NK-92 treated with Interleukin-12 subunit alpha and Interleukin-12 subunit beta, amount 100 ng/mL, for 24 hours (cell line): ENCODE results near the gene UNC119B.
"Not testable (repeated sequence)": the region's sequence is repeated elsewhere in the genome, so short reads cannot be mapped to it uniquely, and the experiment has no call there.

Experiments used
- DNase-seq: peaks from one replicate; lab custom pipeline; 2025; lab: John Stamatoyannopoulos, UW

UNC119B gene

DNA sequence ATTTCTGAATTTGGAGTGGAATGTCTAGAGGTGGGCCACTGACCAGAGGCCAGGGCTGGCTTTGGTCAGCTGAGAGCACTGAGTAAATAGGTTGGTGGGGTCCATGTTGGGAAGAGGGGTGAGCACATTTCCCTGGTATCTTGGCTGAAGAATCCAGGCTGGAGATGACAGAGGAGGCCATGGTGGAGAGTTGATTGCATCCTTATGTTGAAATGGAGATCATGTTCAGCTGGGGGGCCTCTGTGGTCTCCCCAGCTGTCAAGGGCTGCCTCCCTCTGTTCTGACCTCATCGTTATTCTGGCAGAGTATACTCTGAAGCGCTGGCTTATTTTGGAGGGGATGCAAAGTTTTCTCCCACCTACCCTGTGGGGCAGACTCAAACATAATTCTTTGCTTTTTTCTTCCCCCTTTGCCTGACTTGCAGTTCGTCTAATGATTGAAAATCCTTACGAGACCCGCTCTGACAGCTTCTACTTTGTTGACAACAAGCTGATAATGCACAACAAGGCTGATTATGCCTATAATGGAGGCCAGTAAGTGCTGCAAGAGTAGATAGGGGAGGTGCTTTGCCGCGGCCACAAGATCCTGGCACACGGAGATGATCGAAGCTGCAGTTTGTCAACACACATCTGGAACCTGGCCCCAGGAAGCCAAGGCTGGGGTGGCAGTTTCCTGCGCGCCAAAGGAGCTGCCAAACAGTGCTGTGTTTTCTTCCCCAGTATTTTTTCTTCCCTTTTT, 9.4 kb downstream of the UNC119B start:
- DNase-seq, result no peak

DNA sequence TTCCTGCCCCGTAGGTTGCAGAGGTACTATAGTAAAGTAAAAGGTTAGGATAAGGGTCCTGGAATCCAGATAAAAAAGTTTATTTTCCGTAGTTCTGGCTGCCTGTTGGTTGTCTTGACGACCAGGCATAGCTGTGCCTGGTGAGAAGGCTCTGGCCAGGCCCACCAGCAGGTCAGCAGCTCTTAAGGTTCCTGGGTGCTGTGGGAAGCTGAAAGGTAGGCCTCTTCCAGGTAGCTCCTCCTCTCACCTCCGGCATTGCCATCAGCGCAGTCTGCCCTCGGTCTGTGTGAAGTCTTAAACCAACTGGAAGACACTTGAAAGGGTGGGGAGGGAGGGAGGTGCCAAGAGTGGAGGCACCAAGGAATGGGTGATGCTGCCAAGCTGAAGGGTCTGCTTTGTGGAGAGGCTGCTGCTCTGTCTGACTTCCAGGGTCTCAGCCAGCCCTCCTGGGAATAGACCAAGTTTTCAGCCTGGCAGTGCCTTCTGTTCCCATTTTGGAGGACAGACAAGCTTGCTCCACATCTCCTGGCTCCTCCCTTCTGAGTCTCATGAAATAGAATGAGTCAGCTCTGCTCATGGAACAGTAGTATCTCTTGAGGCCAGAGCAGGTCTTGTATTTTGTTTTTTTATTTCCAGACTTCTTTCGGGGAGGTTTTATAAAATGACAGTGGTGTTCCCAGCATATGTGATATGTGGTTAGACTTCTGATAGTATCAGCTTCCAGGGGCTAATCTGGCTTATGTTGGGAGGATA, 10.2 kb downstream of the UNC119B start:
- no peak for DNase-seq

DNA sequence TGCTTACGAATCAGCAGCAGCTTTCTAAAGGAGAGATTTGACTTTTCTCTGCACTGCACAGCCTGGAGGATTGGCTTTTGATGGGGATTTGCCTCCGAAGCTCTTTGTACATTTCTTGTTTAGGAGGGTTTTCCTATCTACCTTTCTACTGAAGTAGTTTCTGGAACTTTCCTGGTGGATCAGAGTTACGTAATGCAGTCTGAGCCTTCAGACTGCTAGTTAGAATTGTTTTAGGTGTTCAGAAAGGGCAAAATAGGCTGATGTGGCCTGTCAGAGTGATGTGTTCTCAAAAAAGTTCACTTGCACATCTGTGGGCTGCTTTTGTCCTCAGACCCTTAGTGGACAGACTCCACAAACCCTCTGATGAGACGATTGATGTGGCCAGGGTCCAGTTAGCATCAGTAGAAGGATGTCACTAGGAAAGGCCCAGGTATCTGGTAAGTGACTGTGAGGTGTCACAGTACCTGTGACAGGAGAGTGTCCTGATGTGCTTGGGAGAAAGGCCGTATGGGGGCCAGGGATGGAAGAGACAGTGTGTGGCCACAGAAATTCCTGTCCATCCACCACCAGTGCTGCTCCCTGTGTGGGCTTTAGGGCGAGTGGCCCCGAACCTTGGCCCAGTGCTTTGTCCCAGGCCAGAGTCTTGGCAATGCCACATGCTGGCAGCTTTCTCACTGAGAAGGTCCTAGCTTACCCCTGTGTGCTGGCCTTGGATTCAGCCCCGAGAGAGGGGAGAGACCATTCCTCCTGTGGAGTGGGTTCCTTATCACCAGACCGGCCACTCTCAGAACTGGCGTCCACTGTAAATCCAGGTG, 10.9 kb downstream of the UNC119B start:
- no peak for DNase-seq

DNA sequence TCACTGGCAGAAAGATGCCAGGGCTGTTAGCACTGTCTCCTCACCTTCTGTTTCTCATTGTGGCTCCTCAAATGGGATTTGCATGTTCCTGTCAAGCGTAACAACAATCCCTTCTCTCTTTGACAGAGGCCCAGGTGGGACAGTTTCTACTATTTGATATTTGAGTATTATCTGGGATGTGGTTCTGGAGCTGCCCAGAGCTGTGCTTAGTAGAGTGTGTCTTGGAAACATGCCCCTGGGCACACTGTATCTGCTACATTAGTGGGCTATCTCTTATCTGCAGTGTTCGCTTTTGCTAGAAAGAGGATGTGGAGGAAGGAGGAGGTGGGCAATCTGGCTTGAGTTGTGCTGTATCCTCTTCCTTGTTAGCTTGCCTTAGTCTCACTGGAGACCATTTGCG, 11.6 kb downstream of the UNC119B start:
- DNase-seq, result no peak

DNA sequence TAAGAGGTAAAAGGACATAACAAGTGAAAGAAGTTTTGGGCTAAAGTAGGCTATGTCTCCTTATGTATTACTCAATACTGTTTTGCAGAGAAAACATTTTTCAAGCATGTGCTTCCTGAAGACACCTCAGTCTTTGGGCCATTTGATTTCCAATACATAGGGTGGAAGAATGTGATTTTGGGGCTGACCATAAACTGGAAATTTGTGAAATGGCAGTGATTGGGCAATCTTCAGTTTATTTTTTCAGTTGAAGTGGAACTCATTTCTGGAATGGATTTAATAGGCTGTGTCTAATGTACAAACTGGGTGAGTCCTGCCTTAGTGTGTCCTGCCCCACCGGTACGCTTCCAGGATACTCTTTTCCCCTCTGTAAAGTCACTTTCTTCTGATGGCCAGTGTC, 12.5 kb downstream of the UNC119B start:
- no peak for DNase-seq

DNA sequence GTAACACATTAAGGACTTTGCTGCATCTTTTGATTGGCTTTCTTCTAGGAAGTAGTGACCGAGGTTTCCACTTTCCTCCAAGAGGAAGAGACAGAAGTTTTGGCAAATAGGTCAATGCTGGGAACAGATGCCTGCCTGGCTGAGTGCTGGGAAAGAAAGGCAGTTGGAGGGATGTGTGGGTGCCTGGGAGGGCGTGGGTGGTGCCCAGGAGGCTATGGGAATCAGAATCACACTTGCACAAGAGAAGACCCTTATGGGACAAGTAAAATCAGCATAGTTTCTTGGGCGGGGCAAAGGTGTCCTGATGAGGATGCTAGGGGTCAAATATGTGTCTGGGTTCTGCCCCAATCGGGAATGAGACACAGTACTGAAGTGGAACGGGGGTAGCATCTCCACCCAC, 14.5 kb downstream of the UNC119B start:
- no peak for DNase-seq

DNA sequence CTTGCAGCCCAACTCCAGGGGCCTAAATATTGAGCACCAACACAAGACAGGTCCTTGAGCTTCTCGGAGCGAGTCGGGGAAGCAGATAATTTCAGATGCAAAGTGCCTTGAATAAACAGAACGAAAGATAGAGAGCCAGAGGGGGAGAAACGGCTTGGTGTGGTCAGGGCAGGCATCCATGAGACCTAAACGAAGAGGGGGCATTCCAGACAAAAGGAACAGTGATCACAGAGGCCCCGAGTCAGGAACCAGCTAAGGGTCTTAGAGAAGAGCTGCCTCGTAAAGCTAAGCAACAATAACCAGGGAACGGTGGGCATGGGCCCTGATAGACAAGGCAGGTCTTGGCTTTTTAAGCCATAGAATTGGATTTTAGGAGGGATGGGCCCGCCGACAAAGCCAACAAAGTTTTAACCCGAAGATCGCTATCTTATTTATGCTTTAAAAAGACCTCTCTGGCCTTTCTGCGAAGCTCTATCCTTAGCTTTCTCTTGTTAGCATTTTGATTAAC, 14.9 kb downstream of the UNC119B start:
- DNase-seq, result no peak

DNA sequence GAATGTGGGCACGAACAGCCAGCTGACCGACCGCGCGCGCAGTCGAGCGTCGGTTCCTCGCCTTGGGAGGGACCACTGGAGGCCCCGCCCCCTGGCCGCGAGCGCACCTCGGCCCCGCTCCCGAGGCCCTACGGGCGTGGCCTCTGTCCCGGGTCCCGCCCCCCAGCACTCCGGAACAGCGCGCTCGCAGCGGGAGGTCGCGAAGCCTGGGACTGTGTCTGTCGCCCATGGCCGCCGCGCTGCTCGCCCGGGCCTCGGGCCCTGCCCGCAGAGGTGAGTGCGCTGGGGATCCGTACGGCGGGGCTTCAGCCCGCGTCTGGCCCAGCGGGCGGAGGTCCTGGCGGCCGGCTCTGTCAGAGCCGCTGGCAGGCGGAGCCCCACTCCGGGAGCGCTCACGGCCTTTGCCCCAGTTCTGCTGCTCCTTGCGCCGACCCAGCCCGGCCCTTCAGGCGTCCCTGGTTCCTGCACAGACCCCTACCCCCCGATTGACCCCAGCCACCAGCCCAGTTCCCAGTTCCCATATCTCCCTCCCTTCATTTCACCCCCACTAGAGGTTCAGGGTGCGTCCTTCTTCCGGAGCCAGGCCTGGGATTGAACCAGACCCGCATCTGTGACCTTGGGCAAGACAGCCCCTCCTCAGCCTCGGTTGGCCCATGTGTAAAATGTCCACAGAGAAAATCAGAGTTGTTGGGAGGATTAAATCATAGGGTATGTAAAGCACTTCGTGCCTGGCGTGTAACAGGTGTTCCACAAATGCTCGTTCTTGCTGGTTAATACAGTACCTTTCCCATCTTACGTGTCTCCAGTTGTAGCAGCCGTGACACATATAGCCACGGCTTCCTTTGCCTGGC, 15.6 kb downstream of the UNC119B start, which contains the start of gene ACADS:
ACADS (plus strand) TSS at position 168 of the 851 bp plus-strand sequence; CDS start at position 228, 60 bp downstream.
- no peak for DNase-seq

DNA sequence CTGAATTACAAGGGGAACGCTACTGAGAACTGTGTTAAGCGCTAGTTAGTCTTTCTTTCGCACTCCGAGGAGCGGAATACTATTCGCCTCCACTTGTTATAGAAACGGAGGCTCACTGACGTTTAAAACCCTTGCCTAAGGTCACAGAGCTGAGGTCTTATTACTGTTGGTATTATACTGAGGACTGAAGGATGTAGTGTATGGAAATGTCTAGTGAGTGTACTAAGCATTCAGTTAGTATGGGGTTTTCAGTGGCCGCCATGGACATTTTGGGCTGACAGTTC, 16.2 kb downstream of the UNC119B start:
- no peak for DNase-seq

DNA sequence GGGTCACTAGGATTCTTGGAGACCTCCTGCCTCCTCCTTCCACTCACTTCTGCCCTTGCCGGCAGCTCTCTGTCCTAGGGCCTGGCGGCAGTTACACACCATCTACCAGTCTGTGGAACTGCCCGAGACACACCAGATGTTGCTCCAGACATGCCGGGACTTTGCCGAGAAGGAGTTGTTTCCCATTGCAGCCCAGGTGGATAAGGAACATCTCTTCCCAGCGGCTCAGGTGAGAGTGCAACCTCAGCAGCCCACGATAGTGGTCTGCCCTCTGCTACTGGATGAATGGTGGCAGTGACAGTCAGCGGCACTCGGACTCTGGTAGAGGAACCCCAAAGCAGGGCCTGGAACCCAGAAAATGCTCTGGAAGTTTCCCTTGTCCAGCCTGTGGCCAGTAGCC, 16.7 kb downstream of the UNC119B start:
- no peak for DNase-seq

DNA sequence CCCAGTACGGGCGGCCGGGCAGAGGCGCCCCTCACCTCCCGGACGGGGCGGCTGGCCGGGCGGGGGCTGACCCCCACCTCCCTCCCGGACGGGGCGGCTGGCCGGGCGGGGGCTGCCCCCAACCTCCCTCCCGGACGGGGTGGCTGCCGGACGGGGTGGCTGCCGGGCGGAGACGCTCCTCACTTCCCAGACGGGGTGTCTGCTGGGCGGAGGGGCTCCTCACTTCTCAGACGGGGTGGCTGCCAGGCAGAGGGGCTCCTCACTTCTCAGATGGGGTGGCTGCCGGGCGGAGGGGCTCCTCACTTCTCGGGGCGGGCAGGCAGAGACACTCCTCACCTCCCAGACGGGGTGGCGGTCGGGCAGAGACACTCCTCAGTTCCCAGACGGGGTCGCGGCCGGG, 21.9 kb downstream of the UNC119B start:
- DNase-seq, result not testable (repeated sequence)

DNA sequence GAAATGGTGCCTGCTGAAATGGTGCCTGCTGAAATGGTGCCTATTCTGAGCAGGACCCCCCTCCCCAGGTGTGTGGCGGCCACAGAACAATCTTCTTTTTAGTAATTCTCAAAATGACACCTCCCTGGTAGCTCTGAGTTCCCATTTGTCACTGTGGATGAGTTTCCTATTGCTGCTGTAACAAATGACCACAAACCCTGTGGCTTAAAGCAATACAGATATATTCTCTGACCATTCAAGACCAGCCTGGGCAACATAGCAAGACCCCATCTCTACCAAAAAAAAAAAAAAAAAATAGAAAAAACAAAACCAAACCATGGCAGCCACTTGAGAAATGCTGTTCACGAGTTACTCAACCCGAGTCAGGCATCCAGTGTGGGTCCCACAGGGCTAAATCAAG, 23.3 kb downstream of the UNC119B start:
- no peak for DNase-seq

DNA sequence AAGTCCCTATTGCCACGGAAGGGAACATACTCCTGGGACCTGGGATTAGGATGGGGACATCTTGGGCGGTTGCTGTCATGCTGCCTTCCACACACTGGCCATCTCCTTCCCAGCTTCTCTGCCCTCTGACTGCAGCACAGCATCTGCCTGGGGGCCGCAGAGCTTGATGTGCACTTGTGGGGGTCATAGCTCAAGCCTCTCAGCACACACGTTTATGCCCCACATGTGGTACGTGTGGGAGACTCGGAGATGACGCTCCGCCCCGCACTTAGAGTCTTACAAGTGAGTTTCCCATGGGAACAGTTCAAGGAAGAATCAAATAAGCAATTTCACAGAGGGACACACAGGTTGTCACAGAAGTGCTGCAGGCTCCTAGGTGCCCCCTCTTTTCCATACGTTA, 24.0 kb downstream of the UNC119B start:
- DNase-seq, result no peak

DNA sequence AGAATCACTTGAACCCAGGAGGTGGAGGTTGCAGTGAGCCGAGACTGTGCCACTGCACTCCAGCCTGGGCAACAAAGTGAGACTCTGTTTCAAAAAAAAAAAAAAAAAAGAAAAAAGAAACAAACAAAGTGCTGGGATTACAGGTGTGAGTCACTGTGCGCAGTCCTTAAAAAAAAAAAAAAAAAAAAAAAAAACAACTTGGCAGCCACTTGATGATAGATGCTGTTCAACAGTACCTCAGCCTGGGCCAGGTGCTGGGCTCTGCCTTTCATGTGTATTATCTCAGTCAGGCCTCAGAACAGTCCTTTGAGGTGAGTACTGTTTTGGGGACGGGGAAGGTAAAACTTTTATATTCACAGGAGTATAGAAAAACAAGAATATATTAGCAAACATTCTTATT, 24.9 kb downstream of the UNC119B start:
- DNase-seq, result no peak

DNA sequence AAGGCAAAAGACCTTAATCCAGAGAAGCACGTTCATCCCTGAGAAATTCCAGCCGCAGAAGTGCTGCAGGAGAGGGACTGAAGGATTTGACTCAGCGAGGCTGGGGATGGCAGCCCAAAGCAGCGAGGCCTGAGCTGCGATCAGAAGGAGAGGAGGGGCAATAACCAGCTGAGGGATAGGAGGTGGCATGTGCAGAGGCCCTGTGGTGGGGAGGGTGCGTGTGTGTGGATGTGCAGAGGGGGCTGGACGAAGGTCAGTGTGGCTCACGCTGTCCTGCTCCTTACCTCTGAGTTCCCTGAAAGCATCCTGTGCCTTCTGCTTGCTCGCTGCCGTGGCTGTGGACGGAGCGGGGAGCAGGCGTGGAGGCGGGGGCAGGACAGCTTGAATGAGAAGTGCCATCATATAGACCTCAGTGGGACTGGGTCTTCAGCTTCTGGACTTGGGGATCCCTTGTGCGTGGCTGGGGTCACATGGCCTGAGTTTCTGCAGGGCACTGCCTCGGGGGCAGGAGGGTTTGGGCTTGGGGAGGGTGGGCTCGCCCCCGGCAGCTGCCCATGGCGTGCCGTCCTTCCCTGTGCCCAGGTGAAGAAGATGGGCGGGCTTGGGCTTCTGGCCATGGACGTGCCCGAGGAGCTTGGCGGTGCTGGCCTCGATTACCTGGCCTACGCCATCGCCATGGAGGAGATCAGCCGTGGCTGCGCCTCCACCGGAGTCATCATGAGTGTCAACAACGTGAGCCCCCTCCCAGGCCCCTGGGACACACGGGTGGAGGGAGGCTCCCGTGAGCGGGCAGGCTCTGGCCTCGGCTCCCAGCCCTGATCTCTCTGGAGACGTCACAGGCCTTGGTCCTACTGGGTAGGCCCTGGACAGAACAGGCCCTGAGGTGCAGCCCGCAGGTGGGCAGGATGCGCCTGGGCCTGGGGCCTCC, 26.4 kb downstream of the UNC119B start:
- DNase-seq, result no peak

DNA sequence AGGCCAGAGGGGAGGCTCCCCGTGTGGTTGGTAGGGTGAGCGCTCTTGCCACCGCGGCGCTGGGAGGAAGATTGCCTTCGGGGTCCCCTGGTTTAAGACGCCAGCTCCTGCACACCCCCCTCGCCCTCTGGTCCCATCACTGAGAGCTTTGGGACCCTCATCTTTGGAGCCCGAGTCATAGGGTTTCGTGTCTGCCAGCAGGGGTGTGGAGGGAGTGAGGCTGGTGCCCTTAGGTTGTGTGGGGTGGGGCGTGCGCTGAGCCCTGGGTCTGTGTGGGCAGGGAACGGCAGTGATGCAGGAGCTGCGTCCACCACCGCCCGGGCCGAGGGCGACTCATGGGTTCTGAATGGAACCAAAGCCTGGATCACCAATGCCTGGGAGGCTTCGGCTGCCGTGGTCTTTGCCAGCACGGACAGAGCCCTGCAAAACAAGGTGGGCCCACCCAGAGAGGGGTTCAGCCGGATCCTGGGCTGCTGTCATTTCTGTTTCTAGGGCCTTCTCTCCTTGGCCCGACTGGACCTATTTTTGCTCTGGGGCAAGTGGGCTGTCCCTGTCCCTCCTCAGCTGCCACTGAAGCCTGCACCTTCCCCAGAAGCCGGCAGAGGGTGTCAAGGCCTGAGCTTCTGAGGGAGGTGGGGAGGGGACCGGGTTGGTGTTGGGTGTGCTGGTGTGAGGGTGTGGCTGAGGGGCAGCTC, 27.4 kb downstream of the UNC119B start:
- no peak for DNase-seq

DNA sequence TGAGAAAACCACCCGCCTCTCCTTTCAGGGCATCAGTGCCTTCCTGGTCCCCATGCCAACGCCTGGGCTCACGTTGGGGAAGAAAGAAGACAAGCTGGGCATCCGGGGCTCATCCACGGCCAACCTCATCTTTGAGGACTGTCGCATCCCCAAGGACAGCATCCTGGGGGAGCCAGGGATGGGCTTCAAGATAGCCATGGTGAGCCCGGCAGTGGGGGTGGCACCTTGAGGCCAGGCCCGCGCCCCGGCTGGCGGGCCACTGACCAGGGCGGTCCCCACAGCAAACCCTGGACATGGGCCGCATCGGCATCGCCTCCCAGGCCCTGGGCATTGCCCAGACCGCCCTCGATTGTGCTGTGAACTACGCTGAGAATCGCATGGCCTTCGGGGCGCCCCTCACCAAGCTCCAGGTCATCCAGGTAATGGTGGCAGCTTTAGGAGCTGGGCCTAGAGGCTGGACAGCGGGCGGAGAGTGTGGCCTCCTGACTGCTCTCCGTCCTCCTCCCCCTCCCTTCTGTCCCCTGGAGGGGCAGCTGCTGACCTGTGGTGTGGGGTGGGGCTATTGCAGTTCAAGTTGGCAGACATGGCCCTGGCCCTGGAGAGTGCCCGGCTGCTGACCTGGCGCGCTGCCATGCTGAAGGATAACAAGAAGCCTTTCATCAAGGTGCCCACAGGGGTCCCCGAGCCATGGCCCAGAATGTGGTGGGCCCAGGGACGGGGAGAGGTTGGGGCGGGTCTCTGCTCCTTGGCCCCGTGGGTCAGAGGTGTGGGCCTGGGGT, 28.2 kb downstream of the UNC119B start:
- DNase-seq, result no peak

DNA sequence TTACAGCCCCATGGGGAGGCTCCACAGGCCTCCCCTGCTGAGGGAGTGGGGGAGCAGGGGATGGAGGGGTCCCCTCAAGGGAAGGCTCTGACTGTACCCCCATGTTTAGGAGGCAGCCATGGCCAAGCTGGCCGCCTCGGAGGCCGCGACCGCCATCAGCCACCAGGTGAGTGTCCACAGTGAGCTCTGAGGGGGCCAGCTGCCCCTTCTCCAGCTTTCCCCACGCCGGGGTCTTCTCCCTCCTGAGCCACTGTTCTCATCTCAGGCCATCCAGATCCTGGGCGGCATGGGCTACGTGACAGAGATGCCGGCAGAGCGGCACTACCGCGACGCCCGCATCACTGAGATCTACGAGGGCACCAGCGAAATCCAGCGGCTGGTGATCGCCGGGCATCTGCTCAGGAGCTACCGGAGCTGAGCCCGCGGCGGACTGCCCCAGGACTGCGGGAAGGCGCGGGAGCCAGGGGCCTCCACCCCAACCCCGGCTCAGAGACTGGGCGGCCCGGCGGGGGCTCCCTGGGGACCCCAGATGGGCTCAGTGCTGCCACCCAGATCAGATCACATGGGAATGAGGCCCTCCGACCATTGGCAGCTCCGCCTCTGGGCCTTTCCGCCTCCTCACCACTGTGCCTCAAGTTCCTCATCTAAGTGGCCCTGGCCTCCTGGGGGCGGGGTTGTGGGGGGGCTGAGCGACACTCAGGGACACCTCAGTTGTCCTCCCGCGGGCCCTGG, 28.9 kb downstream of the UNC119B start:
- no peak for DNase-seq
